Colon (tissue), 2 donors: ENCODE measurements around the gene ACTL7B.
"Not testable (repeated sequence)": the region's sequence is repeated elsewhere in the genome, so short reads cannot be mapped to it uniquely, and the experiment has no call there.

Experiments
- FAIRE-seq: peaks from 2 replicates; lab custom pipeline; 2012; peaks lifted over from hg19 to GRCh38; lab: Jason Lieb, UNC
- donor health status: control.
- donor health status: control.

The ACTL7B gene

DNA sequence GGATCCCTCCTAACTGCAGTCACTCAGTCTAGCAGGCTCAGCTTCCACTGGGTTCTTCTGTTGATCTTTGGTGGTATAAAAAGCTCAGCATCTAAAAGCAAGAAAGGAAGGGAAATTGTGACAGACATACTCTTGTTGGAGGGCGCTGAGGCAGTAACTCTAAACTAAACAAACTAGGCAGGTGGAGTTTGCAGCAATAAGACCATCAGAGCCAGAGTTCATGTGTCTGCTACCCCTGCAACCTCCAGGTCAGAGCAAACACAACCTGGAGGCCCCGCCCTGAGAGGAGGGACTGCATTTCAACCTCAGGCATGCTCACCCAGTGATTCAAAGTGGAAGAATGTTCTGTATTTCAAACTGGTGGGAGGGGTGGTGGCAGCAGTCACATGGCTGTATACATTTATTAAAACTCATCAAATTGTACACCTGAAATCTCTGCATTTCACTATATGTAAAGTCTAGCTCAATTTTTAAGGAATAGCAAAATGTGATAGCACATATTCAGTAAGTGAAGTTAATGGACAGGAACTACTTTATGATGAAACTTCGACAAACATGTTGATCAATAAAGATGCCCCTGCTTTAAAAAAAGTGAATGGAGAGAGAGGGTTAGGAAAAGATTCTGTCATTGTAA, 13.4 kb upstream of the ACTL7B start:
- FAIRE-seq = no peak

DNA sequence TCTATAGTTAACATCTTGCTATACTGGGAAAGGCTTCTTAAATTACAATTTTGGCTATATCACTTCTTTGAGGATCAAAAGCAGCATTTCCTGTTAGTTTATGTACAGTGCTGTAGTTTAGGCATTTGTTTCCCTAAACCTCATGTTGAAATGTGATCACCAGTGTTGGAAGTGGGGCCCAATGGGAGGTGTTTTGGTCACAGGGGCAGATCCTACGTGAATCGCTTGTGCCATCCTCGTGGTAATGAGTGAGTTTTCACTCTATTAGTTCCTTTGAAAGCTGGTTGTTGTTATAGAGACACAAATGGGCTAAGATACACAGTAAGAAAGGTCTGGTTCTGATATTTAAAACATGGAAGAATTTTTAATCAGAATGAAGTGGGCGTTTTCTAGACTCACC, 12.0 kb upstream of the ACTL7B start:
- FAIRE-seq = no peak

DNA sequence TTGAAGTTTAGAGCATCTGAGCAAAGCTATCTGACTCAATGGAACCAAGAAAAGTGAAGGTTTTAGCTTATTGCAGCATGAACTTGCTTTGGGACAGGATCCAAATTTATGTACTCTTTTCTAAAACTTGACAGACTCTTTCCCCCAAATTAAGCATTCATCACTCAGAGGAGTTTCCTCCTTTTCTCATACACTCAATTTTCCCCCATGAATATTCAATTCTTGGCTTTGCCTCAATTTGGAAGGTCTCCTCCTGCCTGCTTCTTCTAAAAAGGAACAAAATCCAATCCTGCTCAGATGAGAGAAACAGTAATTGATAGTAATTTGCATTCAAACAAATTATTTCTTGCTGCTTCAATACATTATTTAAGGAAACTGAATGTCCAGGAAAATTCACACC, 11.3 kb upstream of the ACTL7B start:
- no peak for FAIRE-seq

DNA sequence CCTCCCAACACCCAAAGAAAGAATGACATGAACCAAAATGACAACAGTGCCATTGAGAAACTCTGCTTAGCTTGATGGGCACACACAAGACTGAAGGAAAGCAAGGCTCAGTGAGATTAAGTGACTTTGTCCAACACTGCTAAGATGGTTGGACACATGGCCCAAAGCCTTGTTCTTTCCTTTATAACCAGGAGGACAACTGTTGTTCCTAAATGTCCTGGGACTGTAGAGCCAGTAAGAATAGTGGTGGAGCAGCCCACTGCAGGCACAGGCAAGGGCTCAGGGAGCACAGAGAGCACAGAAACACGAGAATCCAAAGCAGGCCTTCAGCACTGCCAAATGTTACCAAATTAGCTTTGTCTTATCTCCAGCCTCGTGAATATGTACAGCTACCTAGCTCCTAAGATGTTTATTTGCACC, 10.2 kb upstream of the ACTL7B start:
- FAIRE-seq = no peak

DNA sequence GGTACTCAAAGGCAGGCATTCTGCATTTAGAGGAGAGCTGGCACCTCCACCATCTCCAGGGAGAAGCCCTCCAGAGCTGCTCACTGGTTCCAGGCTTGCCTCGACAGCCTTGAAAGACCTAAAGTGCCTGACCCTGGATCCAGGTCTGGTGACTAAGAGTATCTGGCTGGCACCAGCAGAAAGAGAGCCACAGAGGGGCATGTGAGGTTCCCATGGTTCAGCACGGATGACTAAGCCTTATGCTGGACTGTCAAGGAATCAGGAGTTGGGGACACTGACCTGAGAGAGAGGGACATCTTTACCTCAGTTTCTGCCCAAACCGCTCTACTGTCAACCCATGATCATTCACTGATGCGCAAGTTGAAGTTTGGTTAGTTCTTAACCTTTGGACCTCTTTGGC, 9.3 kb upstream of the ACTL7B start:
- FAIRE-seq = no peak

DNA sequence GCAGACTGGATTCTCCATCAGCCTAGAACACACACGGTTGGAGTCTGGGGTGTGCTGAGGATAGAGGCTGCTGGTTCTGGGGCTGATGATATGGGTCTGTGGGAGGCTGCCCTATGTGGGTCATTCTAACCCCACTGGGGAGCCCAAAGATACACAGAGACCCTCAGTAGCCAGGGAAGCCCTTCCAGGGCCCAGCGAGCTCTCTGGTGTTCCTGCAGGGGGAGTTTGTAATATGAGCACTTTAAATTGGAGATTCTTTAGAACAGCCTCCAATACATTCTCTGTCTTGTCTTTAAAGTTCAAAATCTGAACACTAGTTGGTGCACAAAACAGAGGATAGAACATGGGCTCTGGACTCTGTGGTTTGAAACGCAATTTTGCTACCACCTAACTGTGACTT, 8.7 kb upstream of the ACTL7B start:
- no peak for FAIRE-seq

DNA sequence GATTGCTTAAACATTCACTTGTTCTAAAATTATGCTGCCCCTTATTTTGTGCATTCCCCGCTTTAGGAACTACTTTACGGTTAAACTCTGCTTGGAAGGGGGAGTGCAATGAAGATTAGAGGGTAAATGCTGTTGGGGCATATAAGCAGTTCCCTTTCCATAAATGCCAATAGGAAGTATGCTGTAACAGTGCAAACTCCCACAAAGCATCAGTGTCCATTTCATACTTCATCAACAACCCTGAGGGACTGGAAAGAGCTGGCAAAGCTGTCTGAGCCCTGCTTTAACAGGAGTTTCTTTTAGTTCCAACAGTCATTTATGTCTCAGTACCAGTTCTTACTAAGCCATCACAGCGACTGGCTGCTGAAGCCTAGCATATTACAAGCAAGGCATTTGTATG, 8.1 kb upstream of the ACTL7B start:
- no peak for FAIRE-seq

DNA sequence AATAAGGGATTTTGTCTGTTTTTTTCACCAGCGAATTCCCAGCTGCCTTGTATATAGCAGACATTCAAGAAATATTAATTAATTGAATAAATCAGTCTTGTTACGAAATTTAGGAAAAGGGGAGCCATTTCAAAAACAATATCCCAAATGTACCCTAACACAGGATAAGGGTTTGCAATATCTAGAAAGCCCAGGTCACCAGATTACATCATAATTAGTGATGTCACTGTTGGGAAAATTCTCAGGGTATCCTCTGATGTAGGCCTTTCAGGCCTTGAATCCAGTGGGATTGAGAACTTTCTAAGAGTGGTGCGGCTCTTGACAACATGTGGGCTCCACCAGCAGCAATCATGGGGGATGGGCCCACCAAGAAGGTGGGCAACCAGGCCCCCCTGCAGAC, 6.2 kb upstream of the ACTL7B start, which contains the start of gene ACTL7A:
Gene ACTL7A, plus strand, starts transcription at position 270 of the 400 bp plus-strand sequence. Its CDS starts 57 bp downstream, at position 327.
- FAIRE-seq = no peak

DNA sequence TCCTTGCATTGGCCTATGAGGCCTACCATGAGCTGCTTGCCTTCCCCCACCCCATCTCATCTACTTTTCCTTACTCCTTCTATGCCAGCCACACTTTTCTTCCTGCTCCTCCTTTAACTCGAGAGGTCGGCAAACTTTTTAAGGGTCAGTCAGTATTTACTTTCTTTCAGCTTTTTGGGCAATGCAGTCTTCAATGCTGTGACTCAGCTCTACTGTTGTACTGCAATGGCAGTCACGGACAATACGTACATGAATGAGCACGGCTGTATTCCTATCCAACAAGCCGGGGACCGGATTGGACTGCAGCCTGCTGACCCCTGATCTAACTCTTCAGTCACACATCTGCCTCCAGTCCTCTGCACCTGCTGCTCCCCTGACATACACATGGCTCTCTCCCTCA, 5.7 kb upstream of the ACTL7B start:
- no peak for FAIRE-seq

DNA sequence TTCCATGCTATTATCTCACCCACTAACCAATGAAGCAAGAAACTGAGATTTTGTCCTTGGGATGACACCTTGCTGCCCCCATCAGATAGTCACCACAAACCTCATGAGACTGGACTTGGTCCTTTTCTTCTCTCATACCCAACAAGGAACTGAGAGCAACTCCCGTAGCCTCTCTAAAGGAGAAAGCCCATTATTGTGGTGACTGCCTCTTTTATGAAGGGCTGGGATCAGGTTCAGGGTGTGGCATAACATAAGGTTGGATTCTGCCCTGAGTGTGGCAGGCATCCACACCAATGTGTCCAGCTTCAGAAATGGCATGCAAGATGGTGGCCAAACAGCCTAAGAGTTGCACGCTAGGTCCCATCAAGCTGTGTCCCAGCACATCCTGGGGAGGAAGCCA, 5.0 kb upstream of the ACTL7B start:
- FAIRE-seq = no peak

DNA sequence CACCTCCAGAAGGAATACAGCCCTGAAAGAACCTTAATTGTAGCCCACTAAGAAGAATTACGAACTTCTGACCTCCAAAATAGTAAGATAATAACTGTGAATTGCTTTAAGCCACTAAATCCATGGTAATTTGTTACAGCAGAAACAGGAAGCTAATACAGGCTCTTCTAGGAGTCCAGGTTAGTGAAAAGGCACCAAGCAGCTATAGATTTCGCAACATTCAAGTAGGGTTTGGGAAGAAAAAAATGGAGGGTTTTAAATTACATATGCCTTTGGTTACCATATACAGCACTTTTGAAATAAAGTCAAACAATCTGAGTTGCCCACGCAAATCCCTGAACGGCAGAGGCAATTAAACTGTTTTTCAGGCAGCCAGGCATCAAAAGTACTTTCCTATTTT, 4.6 kb upstream of the ACTL7B start:
- no peak for FAIRE-seq

DNA sequence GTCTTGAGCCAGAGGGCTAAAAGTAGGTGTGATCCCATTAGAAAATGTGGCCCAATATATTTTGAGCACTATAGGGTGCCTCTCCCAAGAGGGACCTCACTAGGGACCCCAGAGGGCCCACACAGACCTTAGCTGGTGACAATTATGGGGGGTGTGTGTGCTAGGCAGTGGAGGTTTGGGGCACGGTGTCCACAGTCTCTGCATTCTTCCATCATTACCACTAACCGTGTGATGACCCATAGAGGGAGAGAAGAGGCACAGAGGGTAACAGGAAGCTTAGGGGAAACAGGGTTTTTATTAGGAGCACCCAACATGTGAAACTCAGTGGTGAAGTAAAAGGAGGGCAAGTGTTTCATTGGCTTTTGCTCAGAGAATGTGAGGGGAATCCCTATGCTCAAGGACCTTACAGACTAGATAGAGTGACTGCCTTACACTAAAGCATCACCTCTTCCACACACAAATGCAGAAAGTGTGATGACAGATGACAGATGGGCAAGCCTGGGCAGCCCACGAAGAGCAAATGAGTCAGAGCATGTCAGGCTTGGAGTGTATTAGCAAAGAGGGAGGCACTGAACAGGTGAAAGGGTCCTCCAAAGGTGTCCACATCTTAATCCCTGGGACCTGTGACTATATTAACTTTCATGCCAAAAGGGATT, 3.8 kb upstream of the ACTL7B start:
- FAIRE-seq = no peak

DNA sequence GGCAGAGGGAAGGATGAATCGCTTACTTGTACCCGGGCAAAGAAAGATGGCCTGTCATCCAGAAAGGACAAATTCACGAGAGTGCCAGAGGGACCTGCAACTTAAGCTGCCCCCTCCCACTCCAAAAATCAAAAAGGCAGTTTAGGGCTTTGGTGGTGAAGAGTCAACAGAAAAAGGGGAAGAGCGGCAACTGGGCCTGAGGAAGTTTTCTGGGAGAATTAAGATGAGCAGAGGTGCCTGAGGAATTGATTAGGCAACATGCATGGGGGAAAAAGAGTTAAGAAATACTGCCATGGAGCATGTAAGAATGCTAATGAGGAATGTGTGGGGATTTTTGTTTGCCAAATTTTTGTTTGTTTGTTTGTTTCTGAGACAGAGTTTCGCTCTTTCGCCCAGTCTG, 1.8 kb upstream of the ACTL7B start:
- FAIRE-seq = no peak

DNA sequence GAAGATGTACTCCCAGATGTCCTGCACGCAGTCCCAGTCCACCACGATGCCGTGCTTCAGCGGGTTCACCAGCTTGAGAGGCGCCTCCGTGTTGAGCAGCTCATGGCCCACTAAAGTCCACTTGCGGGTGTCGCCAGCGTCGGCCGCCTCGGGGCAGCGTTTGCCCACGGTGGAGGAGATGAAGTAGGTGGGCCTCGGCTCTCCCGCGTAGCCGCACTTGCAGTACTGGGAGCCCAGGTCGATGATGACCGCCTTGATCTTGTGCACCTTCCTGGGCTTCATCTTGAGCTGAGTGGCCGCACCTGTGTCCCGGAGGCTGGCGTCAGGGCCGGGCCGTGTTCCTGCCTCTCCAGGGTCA, 278 bp downstream of the ACTL7B start:
- FAIRE-seq = no peak

DNA sequence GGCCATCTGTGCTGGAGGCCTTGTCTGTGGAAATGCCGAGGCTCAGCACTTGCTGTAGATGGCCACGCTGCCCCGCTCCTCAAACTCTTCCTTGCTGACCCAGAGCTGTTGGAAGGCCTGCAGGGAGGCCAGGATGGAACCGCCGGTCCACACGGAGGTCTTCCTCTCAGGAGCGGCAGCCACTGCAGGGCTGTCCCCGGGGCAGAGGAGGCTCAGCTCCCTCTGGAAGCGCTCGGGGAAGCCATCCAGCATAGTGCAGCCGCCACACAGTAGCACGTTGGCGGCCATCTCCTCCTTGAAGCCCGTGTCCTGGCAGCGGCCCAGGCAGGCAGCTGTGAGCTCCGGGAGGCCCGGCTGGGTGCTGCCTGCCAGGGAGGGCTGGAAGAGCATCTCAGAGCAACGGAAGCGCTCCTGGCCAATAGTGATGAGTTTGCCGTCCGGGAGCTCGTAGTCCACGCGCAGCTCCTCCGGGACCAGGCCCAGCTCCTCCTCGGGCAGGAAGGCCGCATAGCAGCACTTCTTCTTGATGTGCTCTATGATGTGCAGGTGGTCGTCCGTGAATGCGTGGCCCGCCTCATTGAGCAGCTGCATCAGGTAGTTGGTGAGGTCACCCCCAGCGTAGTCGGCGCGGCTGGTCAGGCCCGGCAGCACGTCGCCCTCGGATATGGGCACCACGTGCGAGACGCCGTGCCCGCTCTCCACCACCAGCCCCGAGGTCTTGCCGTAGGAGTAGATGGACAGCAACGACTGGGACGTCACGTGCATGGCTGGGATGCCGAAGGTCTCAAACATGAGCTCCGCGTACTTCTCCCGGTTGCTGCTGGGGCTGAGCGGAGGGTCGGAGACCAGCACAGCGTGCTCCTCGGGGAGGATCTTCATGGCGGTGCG, 901 bp downstream of the ACTL7B start:
- FAIRE-seq = no peak

DNA sequence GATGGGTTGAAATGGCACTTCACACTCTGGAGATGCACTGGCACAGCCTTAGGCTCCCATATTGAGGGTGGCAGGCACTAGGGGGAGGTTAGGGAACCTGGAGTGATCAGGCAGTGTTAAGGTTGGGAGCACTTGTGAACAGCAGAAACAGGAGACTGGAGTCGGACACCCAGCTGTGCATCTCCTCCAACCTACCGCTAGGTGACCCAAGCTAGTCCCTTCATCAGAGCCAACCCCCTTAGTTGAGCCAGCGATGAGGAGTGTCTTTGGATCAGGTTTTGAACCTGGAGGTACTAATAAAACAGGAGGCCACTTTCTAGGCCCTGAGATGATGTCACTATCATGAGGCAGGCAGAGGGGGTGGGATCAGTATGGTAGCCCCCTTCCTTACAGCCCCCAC, 1.7 kb downstream of the ACTL7B start:
- FAIRE-seq = no peak

DNA sequence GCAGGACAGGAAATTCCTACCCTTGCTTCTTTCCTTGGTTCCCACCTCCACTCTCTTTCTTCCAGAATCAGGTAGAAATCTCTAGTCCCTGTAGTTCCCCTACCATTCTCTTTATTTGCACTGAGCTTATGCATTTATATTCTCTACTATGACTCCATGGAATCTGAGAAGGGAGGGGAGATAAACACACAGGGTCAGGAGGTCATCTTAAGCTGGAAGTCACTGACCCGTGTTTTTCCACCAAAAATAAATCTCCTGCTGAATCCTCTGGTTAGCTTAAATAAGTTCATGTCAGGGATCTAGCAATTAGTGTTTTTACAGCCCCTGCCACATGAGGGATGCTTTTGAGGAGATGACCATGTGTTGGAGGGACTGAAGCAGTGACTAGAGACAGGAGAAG, 3.7 kb downstream of the ACTL7B start:
- FAIRE-seq = no peak

DNA sequence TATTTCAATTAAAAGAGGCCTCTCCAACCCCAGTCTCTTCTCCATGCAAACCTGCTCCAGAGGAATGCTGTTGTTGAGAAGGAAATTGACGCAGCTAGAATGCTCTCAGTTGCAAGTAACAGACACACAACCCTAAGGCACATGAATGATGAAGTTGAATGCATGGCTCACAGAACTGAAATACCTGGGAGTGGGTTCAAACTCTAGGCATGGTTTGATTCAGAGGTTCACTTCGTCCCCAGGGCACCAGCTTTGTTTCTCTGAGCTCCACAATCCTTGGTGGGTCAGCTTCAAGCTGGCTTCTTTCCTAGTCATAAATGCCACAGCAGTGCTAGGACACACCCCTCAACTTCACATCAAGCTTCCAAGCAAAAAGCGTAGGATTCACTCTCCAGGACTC, 4.6 kb downstream of the ACTL7B start:
- no peak for FAIRE-seq

DNA sequence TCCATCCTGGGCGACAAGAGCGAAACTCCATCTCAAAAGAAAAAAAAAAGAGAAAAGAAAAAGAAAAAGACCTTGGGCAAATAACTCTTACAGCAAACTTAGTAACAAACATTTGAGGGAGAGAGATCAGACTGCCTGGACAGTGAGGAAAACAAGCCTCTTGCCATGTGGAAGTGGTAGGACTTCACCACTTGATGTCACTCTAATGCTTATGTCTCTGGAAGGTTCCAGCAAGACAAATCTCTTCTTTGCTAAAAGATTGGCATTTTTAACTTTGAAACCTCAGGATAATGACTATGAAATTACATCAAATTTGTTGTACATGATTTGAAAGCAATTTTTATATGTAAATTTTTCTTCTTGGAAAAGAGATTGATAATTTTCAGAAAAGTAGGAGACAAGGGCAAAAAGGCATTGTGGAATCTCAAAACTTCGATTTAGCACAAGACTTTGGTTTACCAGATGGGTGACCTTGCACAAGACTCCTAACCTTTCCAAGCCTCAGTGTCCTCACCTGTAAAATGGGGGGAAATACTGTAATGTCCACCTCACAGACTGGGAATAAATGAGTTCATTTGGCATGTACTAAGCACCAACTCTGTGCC, 5.4 kb downstream of the ACTL7B start:
- no peak for FAIRE-seq

DNA sequence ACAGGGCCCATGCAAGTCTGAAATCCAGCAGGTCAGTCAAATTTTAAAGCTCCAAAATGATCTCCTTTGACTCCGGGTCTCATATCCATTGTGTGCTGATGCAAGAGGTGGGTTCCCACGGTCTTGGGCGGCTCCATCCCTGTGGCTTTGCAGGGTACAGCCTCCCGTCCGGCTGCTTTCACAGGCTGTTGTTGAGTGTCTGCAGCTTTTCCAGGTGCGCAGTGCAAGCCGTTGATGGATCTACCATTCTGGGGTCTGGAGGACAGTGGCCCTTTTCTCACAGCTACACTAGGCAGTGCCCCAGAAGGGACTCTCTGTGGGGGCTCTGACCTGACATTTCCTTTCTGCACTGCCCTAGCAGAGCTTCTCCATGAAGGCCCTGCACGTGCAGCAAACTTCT, 7.5 kb downstream of the ACTL7B start:
- not testable (repeated sequence) for FAIRE-seq

DNA sequence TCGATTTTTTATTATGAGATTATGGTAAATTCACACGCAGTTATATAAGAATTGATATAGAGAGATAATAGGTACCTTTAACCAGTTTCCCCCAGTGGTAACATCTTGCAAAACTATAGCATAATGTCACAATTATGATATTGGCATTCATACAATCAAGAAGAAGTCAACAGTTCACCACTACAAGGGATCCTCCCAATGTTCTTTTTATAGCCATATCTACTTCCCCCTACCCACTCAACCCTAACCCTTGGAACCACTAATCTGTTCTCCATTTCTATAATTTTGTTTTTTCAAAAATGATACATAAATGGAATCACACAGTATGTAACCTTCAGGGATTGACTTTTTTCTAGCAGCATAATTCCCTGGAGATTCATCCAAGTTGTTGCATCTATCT, 9.8 kb downstream of the ACTL7B start:
- no peak for FAIRE-seq

DNA sequence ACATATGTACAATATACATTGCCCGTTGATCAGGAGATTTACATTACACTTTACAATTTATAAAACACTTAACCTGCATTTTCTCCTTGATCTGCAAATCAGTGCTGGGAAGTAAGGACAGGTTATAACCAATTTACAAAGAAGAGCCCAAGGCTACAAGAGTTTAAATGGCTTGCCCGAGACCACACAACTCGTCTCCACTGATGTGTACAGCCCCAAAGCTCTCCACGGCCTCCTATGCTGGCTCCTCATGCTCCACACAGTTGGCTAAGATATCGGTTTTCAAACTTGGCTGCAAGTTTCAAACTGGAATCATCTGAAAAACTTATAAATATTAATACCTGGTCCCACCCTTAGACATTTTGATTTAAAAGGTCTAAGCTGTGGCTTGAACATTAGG, 10.3 kb downstream of the ACTL7B start:
- no peak for FAIRE-seq

DNA sequence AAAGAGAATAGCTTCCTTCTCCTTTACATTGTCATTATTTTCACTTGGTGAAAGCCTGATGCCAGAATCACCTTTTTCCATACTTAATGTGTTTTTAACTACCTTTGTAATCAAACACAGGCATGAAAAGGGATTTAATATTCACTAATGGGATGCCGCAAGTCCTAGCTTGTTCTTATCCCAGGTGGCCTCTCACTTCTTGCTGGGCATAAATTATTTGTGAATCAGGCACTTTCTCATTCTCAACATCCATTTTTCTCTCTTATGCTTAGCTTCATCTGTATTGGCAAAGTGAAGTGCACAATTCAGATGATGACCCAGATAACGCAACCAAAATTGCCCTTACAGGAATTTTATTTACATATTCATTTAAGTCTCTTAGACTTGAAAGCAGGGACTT, 10.9 kb downstream of the ACTL7B start:
- FAIRE-seq = no peak
